Measurements from ENCODE around the gene TBPL1.
"Not testable (repeated sequence)": the region's sequence is repeated elsewhere in the genome, so short reads cannot be mapped to it uniquely, and the experiment has no call there.

The TBPL1 gene

GRCh38 chr6:133953634-133954415 is 801 bp downstream of the TBPL1 start:
- DNase-seq: no peak

- DNase-seq: no peak
These were observed 1.9 kb downstream of the TBPL1 start for GRCh38 chr6:133954657-133955576.

- DNase-seq: no peak
These were observed 2.8 kb downstream of the TBPL1 start for GRCh38 chr6:133955582-133956415.

- no peak for DNase-seq
These were observed 3.5 kb downstream of the TBPL1 start for GRCh38 chr6:133956416-133957049.

GRCh38 chr6:133957227-133957626 is 4.2 kb downstream of the TBPL1 start:
- no peak for DNase-seq

GRCh38 chr6:133957780-133958242 is 4.8 kb downstream of the TBPL1 start:
- DNase-seq: peak in 1 of 2 donors; percentile 46

GRCh38 chr6:133958791-133959190 is 5.8 kb downstream of the TBPL1 start:
- DNase-seq: no peak

- no peak for DNase-seq
These were observed 6.8 kb downstream of the TBPL1 start for GRCh38 chr6:133959667-133960368.

- no peak for DNase-seq
These were observed 8.8 kb downstream of the TBPL1 start for GRCh38 chr6:133961831-133962230.

- no peak for DNase-seq
These were observed 11.0 kb downstream of the TBPL1 start for GRCh38 chr6:133964052-133964451.

- DNase-seq: no peak
These were observed 11.7 kb downstream of the TBPL1 start for GRCh38 chr6:133964702-133965101.

GRCh38 chr6:133965817-133966360 is 12.9 kb downstream of the TBPL1 start:
- DNase-seq: no peak

GRCh38 chr6:133966654-133967329 is 13.8 kb downstream of the TBPL1 start:
- DNase-seq: peak in 1 of 2 donors; percentile 33

GRCh38 chr6:133967347-133967746 is 14.3 kb downstream of the TBPL1 start:
- DNase-seq: no peak

- not testable (repeated sequence) for DNase-seq
These were observed 14.8 kb downstream of the TBPL1 start for GRCh38 chr6:133967835-133968234.

GRCh38 chr6:133969285-133969920 is 16.4 kb downstream of the TBPL1 start:
- no peak for DNase-seq

- no peak for DNase-seq
These were observed 16.9 kb downstream of the TBPL1 start for GRCh38 chr6:133969921-133970295.

- no peak for DNase-seq
These were observed 18.8 kb downstream of the TBPL1 start for GRCh38 chr6:133971861-133972260.

GRCh38 chr6:133972388-133972787 is 19.4 kb downstream of the TBPL1 start:
- no peak for DNase-seq
